Naive thymus-derived CD4-positive, alpha-beta T cell (primary cell): Measurements from ENCODE around the gene CREB3L4. TPM values are rescaled to one million over a fixed set of nuclear protein-coding genes. Genes with fewer than 3 reads are reported as not detected.
"Not testable (repeated sequence)": the region's sequence is repeated elsewhere in the genome, so short reads cannot be mapped to it uniquely, and the experiment has no call there.

ENCODE experiments used
- ATAC-seq: fragments of 150-1000 bp; cut with Tn5 transposase; 2 replicates; pipeline ENCODE4 v1.10.0; 2021; ENCODE audit warnings: mild to moderate bottlenecking, moderate library complexity
- CTCF ChIA-PET: fragments of 350-600 bp; sonication (Branson Sonifier 250); formaldehyde crosslinking; loops from one replicate; lab custom pipeline; 2021; ENCODE audit warnings: antibody characterized with exemption; lab: Charles Lee
- POLR2A ChIA-PET: fragments of 350-600 bp; sonication (Branson Sonifier 250); formaldehyde crosslinking; loops from one replicate; lab custom pipeline; 2021; ENCODE audit warnings: antibody characterized with exemption, inconsistent platforms; lab: Charles Lee
- DNase-seq, 9 donors: peaks; one replicate each; pipeline versions ENCODE4 v3.0.0 to v3.0.0-alpha.2; 2020 to 2022; ENCODE audit warnings: mixed read lengths in 1 of 9
- H3K27ac ChIP-seq: one replicate; pipeline ENCODE4 v1.7.0; 2013; ENCODE audit warnings: mild to moderate bottlenecking, low read depth, low read length, moderate library complexity
- H3K27me3 ChIP-seq, 2 donors: one replicate each; pipeline ENCODE4 v1.7.0; 2013; ENCODE audit warnings: low read length in 2 of 2, mild to moderate bottlenecking in 2 of 2, moderate library complexity in 2 of 2; ENCODE audit not compliant: control insufficient read depth in 2 of 2, insufficient read depth in 2 of 2
- H3K36me3 ChIP-seq, 3 experiments: 1 replicate in 2 of 3; 2 replicates in 1 of 3; pipeline ENCODE4 v1.7.0; 2013; ENCODE audit warnings: low read length in 3 of 3, mild to moderate bottlenecking in 3 of 3, moderate library complexity in 1 of 3; ENCODE audit not compliant: insufficient read depth in 3 of 3, control insufficient read depth in 2 of 3
- H3K4me1 ChIP-seq, 2 donors: one replicate each; pipeline ENCODE4 v1.7.0; 2013; ENCODE audit warnings: low read length in 2 of 2, mild to moderate bottlenecking in 2 of 2, moderate library complexity in 1 of 2; ENCODE audit not compliant: control insufficient read depth in 2 of 2, insufficient read depth in 2 of 2
- H3K4me3 ChIP-seq: 2 replicates; pipeline ENCODE4 v1.7.0; 2013; ENCODE audit warnings: mild to moderate bottlenecking, low read length
- H3K9me3 ChIP-seq, 3 experiments: 1 replicate in 2 of 3; 2 replicates in 1 of 3; pipeline ENCODE4 v1.7.0; 2013; ENCODE audit warnings: low read length in 3 of 3; ENCODE audit not compliant: control insufficient read depth in 2 of 3
- H3K27ac Mint-ChIP-seq, 9 donors: one replicate each; pipeline ENCODE4 v1.8.0; 2020 to 2022; ENCODE audit warnings: mixed read lengths in 9 of 9, mild to moderate bottlenecking in 8 of 9, moderate library complexity in 5 of 9, inconsistent platforms in 2 of 9
- H3K27me3 Mint-ChIP-seq, 5 donors: one replicate each; pipeline ENCODE4 v1.8.0; 2021 to 2022; ENCODE audit warnings: mixed read lengths in 5 of 5, mild to moderate bottlenecking in 1 of 5
- H3K36me3 Mint-ChIP-seq, 5 donors: one replicate each; pipeline ENCODE4 v1.8.0; 2020 to 2022; ENCODE audit warnings: mixed read lengths in 5 of 5, mild to moderate bottlenecking in 3 of 5, inconsistent platforms in 1 of 5
- H3K4me1 Mint-ChIP-seq, 7 donors: one replicate each; pipeline ENCODE4 v1.8.0; 2020 to 2022; ENCODE audit warnings: mixed read lengths in 7 of 7, mild to moderate bottlenecking in 3 of 7, inconsistent platforms in 1 of 7
- H3K4me3 Mint-ChIP-seq, 10 donors: one replicate each; pipeline ENCODE4 v1.8.0; 2020 to 2022; ENCODE audit warnings: mild to moderate bottlenecking in 10 of 10, mixed read lengths in 10 of 10, moderate library complexity in 6 of 10, inconsistent platforms in 2 of 10
- H3K9me3 Mint-ChIP-seq, 11 donors: one replicate each; pipeline ENCODE4 v1.8.0; 2020 to 2022; ENCODE audit warnings: mixed read lengths in 11 of 11, mild to moderate bottlenecking in 4 of 11, inconsistent platforms in 1 of 11, moderate library complexity in 1 of 11
- intact Hi-C, 2 donors: fragments of 100-400 bp; cut with micrococcal nuclease; formaldehyde crosslinking; loops; one replicate each; pipeline ENCODE4 v1.15.1; 2023
- polyA plus RNA-seq, 2 donors: library from polyadenylated mRNA; unstranded; fragments of 300-500 nt; fragmentation: Illumina TruSeq; gene quantifications; one replicate each; pipeline ENCODE4 v1.2.3, GENCODE V29; 2021
- total RNA-seq, 6 experiments: library from RNA in 5 of 6; stranded (reverse) in 5 of 6; gene quantifications; 1 replicate in 5 of 6; 2 replicates in 1 of 6; pipeline ENCODE4 v1.2.3 and lab custom pipeline; 2021 to 2026

Gene CREB3L4
- total and polyA plus RNA-seq, 7 experiments from 2014 or later: 4.6 to 8.4 (median 7.0) TPM

DNA sequence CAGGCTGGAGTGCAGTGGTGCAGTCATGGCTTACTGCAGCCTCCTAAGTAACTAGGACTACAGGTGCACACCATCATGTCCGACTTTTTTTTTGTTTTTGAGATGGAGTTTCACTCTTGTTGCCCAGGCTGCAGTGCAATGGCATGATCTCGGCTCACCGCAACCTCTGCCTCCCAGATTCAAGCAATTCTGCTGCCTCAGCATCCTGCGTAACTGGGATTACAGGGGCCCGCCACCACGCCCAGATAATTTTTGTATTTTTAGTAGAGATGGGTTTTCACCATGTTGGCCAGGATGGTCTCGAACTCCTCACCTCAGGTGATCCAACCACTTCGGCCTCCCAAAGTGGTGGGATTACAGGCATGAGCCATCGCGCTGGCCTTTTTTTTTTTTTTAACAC is 29.2 kb downstream of the CREB3L4 start:
- DNase-seq, H3K4me3 Mint-ChIP-seq, H3K27ac ChIP-seq, POLR2A ChIA-PET, H3K27me3 Mint-ChIP-seq, H3K4me3 ChIP-seq, ATAC-seq, H3K9me3 Mint-ChIP-seq, H3K27me3 ChIP-seq, H3K9me3 ChIP-seq, CTCF ChIA-PET: not testable (repeated sequence)
- Histone ChIP-seq H3K4me1 (peaks cover 12 to 20% of the 10 kb centered on the region in 2 donors), H3K36me3 (peaks cover 7 to 36% (median 27%) of the 10 kb centered on the region in 3 experiments)
- Mint-ChIP-seq H3K4me1 (peaks cover 8 to 34% (median 17%) of the 10 kb centered on the region in 7 donors), H3K27ac (peak overlapping the region in 2 of 9 donors; percentile 56 to 65), H3K36me3 (peaks cover 10 to 26% (median 18%) of the 10 kb centered on the region in 5 donors)
- intact Hi-C loops: loop anchor here in 1 of 2 donors (10.0 kb wide), 1 partner anchor 462 kb away; the partner anchor contains the start of gene S100A6

DNA sequence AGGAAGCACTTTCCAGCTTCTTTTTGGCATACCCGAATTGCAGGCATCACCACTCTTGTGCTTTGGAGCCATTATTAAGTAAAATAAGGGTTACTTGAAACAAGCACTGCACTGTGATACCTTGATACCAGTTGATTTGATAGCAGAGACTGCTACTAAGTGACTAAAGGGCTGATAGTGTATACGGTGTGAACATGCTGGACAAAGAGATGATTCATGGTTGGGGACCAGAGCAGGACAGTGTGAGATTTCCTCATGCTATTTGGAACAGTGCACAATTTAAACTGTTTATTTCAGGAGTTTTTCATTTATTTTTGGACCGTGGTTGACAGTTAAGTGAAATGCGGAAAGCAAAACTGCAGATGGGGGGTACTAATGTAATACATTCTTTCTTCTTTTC is 32.7 kb downstream of the CREB3L4 start:
- Histone ChIP-seq H3K27ac (no peak overlapping the region), H3K4me1 (no peaks in the 10 kb centered on the region), H3K27me3 (no peaks in the 10 kb centered on the region), H3K9me3 (no peaks in the 10 kb centered on the region), H3K4me3 (no peak overlapping the region), H3K36me3 (peaks cover 0 to 4% (median 2%) of the 10 kb centered on the region in 3 experiments)
- POLR2A ChIA-PET: interaction anchor here (0.6 to 4.9 kb wide), 2 partner anchors 9 to 133 kb away, joined by 6 to 38 read pairs; partner anchors contain the start of gene RPS27
- DNase-seq: no peak
- Mint-ChIP-seq H3K27me3 (no peaks in the 10 kb centered on the region), H3K27ac (no peak overlapping the region), H3K4me1 (peaks cover 0 to 4% (median 3%) of the 10 kb centered on the region in 7 donors), H3K4me3 (no peak overlapping the region), H3K36me3 (peaks cover 4 to 6% (median 4%) of the 10 kb centered on the region in 5 donors), H3K9me3 (no peaks in the 10 kb centered on the region)
- intact Hi-C loops: no loop called here
- CTCF ChIA-PET: interaction anchor here (1.1 kb wide), 1 partner anchor 19 kb away, joined by 6 read pairs; no protein-coding TSS in a partner anchor
- no peak for ATAC-seq

DNA sequence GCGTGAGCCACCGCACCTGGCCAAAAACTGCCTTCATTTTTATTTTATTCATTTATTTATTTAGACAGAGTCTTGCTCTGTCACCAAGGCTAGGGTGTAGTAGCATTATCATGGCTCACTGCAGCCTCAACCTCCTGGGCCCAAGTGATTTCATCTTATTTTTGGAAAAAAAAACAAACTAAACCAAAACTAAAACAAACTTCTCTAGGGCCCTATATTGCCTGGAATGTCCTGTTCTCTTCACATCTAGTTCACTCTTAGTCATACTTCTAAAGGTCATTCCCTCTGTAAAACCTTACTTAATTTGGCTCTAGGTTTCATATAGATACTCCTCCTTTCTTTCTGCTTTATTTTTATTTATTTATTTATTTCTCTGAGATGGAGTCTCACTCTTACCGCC is 38.4 kb downstream of the CREB3L4 start:
- CTCF ChIA-PET: no interaction called here
- no peaks in the 10 kb centered on the region for H3K9me3 Mint-ChIP-seq
- no peak for ATAC-seq

DNA sequence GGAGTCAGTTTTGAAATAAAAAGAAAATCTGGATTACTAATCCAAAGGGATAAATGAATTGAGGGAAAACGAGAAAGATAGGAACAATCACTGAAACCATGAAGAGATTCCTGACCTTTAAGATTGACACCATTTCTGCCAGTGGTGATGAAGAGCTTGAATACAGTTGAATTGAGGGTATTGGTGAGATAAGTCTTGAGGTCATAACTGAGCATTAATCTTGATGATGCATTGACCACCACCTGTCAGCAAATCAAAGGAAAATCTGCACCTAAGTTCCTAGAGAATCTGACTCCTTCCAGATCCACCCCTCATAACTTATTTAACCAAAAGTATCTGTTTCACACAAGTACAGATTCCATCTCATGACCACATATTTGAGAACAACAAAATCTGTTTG is 44.4 kb downstream of the CREB3L4 start:
- Mint-ChIP-seq H3K4me1 (no peaks in the 10 kb centered on the region), H3K36me3 (peaks cover 0 to 8% (median 5%) of the 10 kb centered on the region in 5 donors), H3K27me3 (no peaks in the 10 kb centered on the region), H3K9me3 (no peaks in the 10 kb centered on the region), H3K27ac (no peak overlapping the region), H3K4me3 (no peak overlapping the region)
- Histone ChIP-seq H3K9me3 (no peaks in the 10 kb centered on the region), H3K4me1 (no peaks in the 10 kb centered on the region), H3K27me3 (no peaks in the 10 kb centered on the region), H3K4me3 (no peak overlapping the region), H3K36me3 (no peaks in the 10 kb centered on the region), H3K27ac (no peak overlapping the region)
- DNase-seq: no peak
- CTCF ChIA-PET: no interaction called here
- intact Hi-C loops: no loop called here
- ATAC-seq: no peak
- POLR2A ChIA-PET: no interaction called here

More for the DNA sequence above, 38.4 kb downstream of the CREB3L4 start:
- no peaks in the 10 kb centered on the region for H3K4me1 Mint-ChIP-seq
- Histone ChIP-seq H3K27ac (no peak overlapping the region), H3K9me3 (no peaks in the 10 kb centered on the region), H3K36me3 (no peaks in the 10 kb centered on the region), H3K27me3 (no peaks in the 10 kb centered on the region), H3K4me1 (no peaks in the 10 kb centered on the region), H3K4me3 (no peak overlapping the region)
- intact Hi-C loops: no loop called here
- H3K36me3 Mint-ChIP-seq: peaks cover 0 to 3% (median 0%) of the 10 kb centered on the region in 5 donors
- POLR2A ChIA-PET: no interaction called here
- H3K4me3 Mint-ChIP-seq: no peak overlapping the region
- no peak for DNase-seq
- H3K27me3 Mint-ChIP-seq: no peaks in the 10 kb centered on the region
- H3K27ac Mint-ChIP-seq: no peak overlapping the region

DNA sequence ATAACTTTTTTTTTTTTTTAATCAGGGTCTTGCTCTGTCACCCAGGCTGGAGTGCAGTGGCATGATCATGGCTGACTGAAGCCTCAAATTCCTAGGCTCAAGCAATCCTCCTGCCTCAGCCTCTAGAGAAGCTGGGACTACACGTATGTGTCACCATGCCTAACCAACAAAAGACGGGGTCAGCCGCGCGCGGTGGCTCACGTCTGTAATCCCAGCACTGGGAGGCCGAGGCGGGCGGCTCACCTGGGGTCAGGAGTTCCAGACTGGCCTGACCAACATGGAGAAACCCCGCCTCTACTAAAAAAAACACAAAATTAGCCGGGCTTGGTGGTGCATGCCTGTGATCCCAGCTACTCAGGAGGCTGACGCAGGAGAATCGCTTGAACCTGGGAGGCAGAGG is 44.8 kb downstream of the CREB3L4 start:
- H3K27me3 Mint-ChIP-seq, H3K9me3 Mint-ChIP-seq, H3K4me3 ChIP-seq, intact Hi-C loops, H3K36me3 Mint-ChIP-seq, H3K4me1 Mint-ChIP-seq, ATAC-seq, H3K27ac Mint-ChIP-seq, H3K9me3 ChIP-seq, POLR2A ChIA-PET, H3K36me3 ChIP-seq, CTCF ChIA-PET, DNase-seq, H3K27ac ChIP-seq, H3K4me1 ChIP-seq, H3K4me3 Mint-ChIP-seq, H3K27me3 ChIP-seq: not testable (repeated sequence)

DNA sequence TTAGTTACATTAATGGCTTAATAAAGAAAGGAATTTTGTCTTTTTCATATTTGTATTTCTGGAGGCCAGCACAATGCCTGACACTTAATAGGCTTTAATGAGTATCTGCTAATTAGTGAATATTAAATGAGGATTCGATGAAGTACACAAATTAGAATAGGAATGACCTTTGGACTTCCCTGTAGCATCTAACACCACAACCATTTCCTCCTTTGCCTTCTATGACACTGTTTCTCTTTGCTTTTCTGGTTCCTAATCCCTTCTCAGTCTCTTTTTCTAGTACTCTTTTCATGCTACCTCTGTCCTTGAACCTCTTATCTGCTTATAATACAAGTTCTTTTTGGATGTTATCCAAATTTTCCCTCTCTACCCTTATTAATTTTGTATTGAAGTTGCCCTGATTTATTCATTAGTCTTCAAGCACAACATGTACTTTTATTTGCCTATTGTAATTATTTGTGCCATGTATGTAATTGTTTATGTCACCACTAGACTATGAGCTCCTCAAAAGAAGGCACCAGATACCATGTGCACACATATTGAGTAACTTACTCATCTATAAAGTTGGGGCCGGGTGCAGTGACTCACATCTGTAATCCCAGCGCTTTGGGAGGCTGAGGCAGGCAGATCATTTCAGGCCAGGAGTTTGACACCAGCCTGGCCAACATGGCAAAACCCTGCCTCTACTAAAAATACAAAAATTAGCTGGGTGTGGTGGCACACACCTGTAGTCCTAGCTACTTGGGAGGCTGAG is 46.6 kb downstream of the CREB3L4 start:
- DNase-seq (no peak), ATAC-seq (no peak)
- Histone ChIP-seq H3K36me3 (no peaks in the 10 kb centered on the region), H3K27ac (no peak overlapping the region), H3K4me1 (no peaks in the 10 kb centered on the region), H3K27me3 (no peaks in the 10 kb centered on the region), H3K9me3 (no peaks in the 10 kb centered on the region), H3K4me3 (no peak overlapping the region)
- ChIA-PET CTCF (no interaction called here), POLR2A (no interaction called here)
- Mint-ChIP-seq H3K4me3 (no peak overlapping the region), H3K36me3 (peaks cover 0 to 8% (median 5%) of the 10 kb centered on the region in 5 donors), H3K27ac (peak overlapping the region in 1 of 9 donors; percentile 54), H3K4me1 (no peaks in the 10 kb centered on the region), H3K9me3 (no peaks in the 10 kb centered on the region), H3K27me3 (peaks cover 0 to 2% (median 0%) of the 10 kb centered on the region in 5 donors)
- intact Hi-C loops: no loop called here
